Effector CD4-positive, alpha-beta T cell (primary cell): Measurements from ENCODE around the gene PHLPP2.
A peak's percentile ranks its signal among the peaks of the same experiment; 100 is the strongest.
"Not testable (repeated sequence)": the region's sequence is repeated elsewhere in the genome, so short reads cannot be mapped to it uniquely, and the experiment has no call there.

Experiments
- DNase-seq: peaks from one replicate; pipeline ENCODE4 v3.0.0-alpha.2; 2020

PHLPP2 gene

GRCh38 chr16:71618429-71618828 is 106.1 kb downstream of the PHLPP2 start:
- no peak for DNase-seq

- not testable (repeated sequence) for DNase-seq
Measured at GRCh38 chr16:71614956-71615355, 109.5 kb downstream of the PHLPP2 start.

- peak; percentile 67 for DNase-seq
Measured at GRCh38 chr16:71610936-71611871, 113.3 kb downstream of the PHLPP2 start.

GRCh38 chr16:71610447-71610846 is 114.1 kb downstream of the PHLPP2 start:
- no peak for DNase-seq

- DNase-seq = no peak
Measured at GRCh38 chr16:71609066-71609465, 115.4 kb downstream of the PHLPP2 start.

GRCh38 chr16:71600822-71601221 is 123.7 kb downstream of the PHLPP2 start:
- DNase-seq = no peak

GRCh38 chr16:71598426-71598825 is 126.1 kb downstream of the PHLPP2 start:
- not testable (repeated sequence) for DNase-seq

- DNase-seq = not testable (repeated sequence)
Measured at GRCh38 chr16:71595340-71595826, 129.1 kb downstream of the PHLPP2 start.
